H1 (cell line): ENCODE measurements around the gene DNM1L. TPM values are rescaled to one million over a fixed set of nuclear protein-coding genes. Genes with fewer than 3 reads are reported as not detected.

Source experiments
- BACH1 ChIP-seq: IDR thresholded peaks from 2 replicates; pipeline ENCODE4 v1.6.1; 2012; ENCODE audit warnings: low read length, improper control_type of control experiment
- BRCA1 ChIP-seq: IDR thresholded peaks from 2 replicates; pipeline ENCODE4 v1.6.1; 2012; ENCODE audit warnings: low read depth, low read length, improper control_type of control experiment
- CBX5 ChIP-seq: fragments of 300-800, 300-1000 bp; sonication (generic); IDR thresholded peaks from 2 replicates; pipeline ENCODE4 v1.7.1; 2016; ENCODE audit warnings: antibody characterized with exemption, low read length, low read depth
- CBX8 ChIP-seq: fragments of 300-800, 300-1000 bp; sonication (generic); IDR thresholded peaks from 2 replicates; pipeline ENCODE4 v1.7.1; 2016; ENCODE audit warnings: low read depth, low read length, borderline replicate concordance
- EP300 ChIP-seq, 2 experiments: IDR thresholded peaks; 1 replicate in 1 of 2; 2 replicates in 1 of 2; pipeline ENCODE4 v1.6.1; 2011 to 2012; ENCODE audit warnings: low read depth in 2 of 2, low read length in 2 of 2, mild to moderate bottlenecking in 2 of 2, borderline replicate concordance in 1 of 2, inconsistent platforms in 1 of 2, moderate library complexity in 1 of 2
- JUN ChIP-seq: IDR thresholded peaks from 2 replicates; pipeline ENCODE4 v1.6.1; 2011; ENCODE audit warnings: low read depth, mild to moderate bottlenecking, improper control_type of control experiment, low read length
- NANOG ChIP-seq: IDR thresholded peaks from 2 replicates; pipeline ENCODE4 v1.6.1; 2011; ENCODE audit warnings: low read length, low read depth, mild to moderate bottlenecking, inconsistent platforms; ENCODE audit not compliant: insufficient read depth, poor library complexity, severe bottlenecking
- PHF8 ChIP-seq: fragments of 200-600 bp; sonication (generic); conservative IDR thresholded peaks from 2 replicates; pipeline ENCODE4 v1.7.1; 2012; ENCODE audit warnings: low read depth, mild to moderate bottlenecking, inconsistent platforms, low read length, moderate library complexity
- RXRA ChIP-seq: IDR thresholded peaks from 2 replicates; pipeline ENCODE4 v1.6.1; 2011; ENCODE audit warnings: low read depth, mild to moderate bottlenecking, low read length, moderate library complexity; ENCODE audit not compliant: insufficient read depth
- SRF ChIP-seq: IDR thresholded peaks from 2 replicates; pipeline ENCODE4 v1.6.1; 2011; ENCODE audit warnings: mild to moderate bottlenecking, low read depth, low read length, moderate library complexity
- TCF12 ChIP-seq: IDR thresholded peaks from 2 replicates; pipeline ENCODE4 v1.6.1; 2011; ENCODE audit warnings: low read depth, mild to moderate bottlenecking, low read length
- polyA plus RNA-seq, 7 experiments: library from polyadenylated mRNA; depleted of rRNA in 3 of 7; stranded (reverse) in 5 of 7; unstranded in 2 of 7; fragments of >200 nt in 5 of 7; fragments of 200-250 nt in 2 of 7; gene quantifications; 1 replicate in 5 of 7; 2 replicates in 1 of 7; 4 replicates in 1 of 7; pipeline versions ENCODE4 v1.2.1 to v1.2.3, GENCODE V29; 2011 to 2013; ENCODE audit warnings: missing spikeins in 2 of 7, mixed read lengths in 2 of 7
- total RNA-seq: library from RNA; stranded (reverse); fragmentation: NEBNext Ultra II Directional; extraction: Animal tissue kit (Norgen Biotek cat#: 25700); gene quantifications from 2 replicates; pipeline ENCODE4 v1.2.1, GENCODE V29; 2021
- TF ChIP-seq, protein P1 (sequence below): fragments of 300-600 bp; sonication (generic); IDR thresholded peaks from 2 replicates; pipeline ENCODE4 v1.7.1; 2012; ENCODE audit warnings: low read length, moderate library complexity, mild to moderate bottlenecking, inconsistent platforms; ENCODE audit not compliant: insufficient replicate concordance

DNM1L gene
- total and polyA plus RNA-seq, 2 of the 8 experiments (the other 6 are each of a cell fraction or from before 2014, with no cell fraction given) = 23.7 to 93.9 TPM

DNA sequence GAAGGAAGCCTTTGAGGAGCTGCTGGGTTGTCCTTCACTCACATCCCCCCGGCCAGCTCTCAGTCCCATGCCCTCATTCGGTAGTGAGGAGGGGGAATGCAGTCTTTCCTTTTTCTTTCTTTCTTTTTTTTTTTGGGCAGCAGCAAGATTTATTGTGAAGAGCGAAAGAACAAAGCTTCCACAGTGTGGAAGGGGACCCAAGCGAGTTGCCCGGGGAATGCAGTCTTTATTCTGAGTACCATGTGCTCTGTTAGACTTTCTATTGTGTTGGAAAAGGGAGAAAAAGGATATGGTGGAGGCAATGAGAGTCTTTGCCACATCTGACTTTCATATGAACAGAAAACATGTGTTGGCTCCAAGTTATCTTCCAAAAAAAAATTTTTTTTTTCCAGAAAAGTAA, 106.5 kb downstream of the DNM1L start (continued):
- TF ChIP-seq, protein P1, sequence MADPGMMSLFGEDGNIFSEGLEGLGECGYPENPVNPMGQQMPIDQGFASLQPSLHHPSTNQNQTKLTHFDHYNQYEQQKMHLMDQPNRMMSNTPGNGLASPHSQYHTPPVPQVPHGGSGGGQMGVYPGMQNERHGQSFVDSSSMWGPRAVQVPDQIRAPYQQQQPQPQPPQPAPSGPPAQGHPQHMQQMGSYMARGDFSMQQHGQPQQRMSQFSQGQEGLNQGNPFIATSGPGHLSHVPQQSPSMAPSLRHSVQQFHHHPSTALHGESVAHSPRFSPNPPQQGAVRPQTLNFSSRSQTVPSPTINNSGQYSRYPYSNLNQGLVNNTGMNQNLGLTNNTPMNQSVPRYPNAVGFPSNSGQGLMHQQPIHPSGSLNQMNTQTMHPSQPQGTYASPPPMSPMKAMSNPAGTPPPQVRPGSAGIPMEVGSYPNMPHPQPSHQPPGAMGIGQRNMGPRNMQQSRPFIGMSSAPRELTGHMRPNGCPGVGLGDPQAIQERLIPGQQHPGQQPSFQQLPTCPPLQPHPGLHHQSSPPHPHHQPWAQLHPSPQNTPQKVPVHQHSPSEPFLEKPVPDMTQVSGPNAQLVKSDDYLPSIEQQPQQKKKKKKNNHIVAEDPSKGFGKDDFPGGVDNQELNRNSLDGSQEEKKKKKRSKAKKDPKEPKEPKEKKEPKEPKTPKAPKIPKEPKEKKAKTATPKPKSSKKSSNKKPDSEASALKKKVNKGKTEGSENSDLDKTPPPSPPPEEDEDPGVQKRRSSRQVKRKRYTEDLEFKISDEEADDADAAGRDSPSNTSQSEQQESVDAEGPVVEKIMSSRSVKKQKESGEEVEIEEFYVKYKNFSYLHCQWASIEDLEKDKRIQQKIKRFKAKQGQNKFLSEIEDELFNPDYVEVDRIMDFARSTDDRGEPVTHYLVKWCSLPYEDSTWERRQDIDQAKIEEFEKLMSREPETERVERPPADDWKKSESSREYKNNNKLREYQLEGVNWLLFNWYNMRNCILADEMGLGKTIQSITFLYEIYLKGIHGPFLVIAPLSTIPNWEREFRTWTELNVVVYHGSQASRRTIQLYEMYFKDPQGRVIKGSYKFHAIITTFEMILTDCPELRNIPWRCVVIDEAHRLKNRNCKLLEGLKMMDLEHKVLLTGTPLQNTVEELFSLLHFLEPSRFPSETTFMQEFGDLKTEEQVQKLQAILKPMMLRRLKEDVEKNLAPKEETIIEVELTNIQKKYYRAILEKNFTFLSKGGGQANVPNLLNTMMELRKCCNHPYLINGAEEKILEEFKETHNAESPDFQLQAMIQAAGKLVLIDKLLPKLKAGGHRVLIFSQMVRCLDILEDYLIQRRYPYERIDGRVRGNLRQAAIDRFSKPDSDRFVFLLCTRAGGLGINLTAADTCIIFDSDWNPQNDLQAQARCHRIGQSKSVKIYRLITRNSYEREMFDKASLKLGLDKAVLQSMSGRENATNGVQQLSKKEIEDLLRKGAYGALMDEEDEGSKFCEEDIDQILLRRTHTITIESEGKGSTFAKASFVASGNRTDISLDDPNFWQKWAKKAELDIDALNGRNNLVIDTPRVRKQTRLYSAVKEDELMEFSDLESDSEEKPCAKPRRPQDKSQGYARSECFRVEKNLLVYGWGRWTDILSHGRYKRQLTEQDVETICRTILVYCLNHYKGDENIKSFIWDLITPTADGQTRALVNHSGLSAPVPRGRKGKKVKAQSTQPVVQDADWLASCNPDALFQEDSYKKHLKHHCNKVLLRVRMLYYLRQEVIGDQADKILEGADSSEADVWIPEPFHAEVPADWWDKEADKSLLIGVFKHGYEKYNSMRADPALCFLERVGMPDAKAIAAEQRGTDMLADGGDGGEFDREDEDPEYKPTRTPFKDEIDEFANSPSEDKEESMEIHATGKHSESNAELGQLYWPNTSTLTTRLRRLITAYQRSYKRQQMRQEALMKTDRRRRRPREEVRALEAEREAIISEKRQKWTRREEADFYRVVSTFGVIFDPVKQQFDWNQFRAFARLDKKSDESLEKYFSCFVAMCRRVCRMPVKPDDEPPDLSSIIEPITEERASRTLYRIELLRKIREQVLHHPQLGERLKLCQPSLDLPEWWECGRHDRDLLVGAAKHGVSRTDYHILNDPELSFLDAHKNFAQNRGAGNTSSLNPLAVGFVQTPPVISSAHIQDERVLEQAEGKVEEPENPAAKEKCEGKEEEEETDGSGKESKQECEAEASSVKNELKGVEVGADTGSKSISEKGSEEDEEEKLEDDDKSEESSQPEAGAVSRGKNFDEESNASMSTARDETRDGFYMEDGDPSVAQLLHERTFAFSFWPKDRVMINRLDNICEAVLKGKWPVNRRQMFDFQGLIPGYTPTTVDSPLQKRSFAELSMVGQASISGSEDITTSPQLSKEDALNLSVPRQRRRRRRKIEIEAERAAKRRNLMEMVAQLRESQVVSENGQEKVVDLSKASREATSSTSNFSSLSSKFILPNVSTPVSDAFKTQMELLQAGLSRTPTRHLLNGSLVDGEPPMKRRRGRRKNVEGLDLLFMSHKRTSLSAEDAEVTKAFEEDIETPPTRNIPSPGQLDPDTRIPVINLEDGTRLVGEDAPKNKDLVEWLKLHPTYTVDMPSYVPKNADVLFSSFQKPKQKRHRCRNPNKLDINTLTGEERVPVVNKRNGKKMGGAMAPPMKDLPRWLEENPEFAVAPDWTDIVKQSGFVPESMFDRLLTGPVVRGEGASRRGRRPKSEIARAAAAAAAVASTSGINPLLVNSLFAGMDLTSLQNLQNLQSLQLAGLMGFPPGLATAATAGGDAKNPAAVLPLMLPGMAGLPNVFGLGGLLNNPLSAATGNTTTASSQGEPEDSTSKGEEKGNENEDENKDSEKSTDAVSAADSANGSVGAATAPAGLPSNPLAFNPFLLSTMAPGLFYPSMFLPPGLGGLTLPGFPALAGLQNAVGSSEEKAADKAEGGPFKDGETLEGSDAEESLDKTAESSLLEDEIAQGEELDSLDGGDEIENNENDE = no peak
- TF ChIP-seq TCF12 (no peak), BRCA1 (no peak), EP300 (IDR thresholded peaks at IDR 0.05; ENCODE audit: borderline replicate concordance in 1 of 2, low read depth in 2 of 2, low read length in 2 of 2) (no peak), SRF (no peak), CBX8 (no peak), BACH1 (no peak), PHF8 (no peak), CBX5 (no peak), NANOG (no peak), JUN (no peak), RXRA (no peak)
